BE2C (cell line): ENCODE measurements around the gene JUND.

Source experiments
- DNase-seq: peaks from one replicate; pipeline ENCODE4 v3.0.0-alpha.2; 2020
- H3K27me3 ChIP-seq: fragments of 250-450 bp; sonication (Bioruptor Pico); 2 replicates; pipeline ENCODE4 v1.5.1; 2020; ENCODE audit warnings: mild to moderate bottlenecking
- H3K36me3 ChIP-seq: fragments of 250-450 bp; sonication (Bioruptor Pico); 2 replicates; pipeline ENCODE4 v1.5.1; 2020; ENCODE audit warnings: mild to moderate bottlenecking
- H3K4me1 ChIP-seq: fragments of 250-450 bp; sonication (Bioruptor Pico); 2 replicates; pipeline ENCODE4 v1.5.1; 2020
- H3K4me3 ChIP-seq: 2 replicates; pipeline ENCODE4 v1.5.1; 2011; ENCODE audit warnings: low read depth, low read length
- H3K9me3 ChIP-seq: fragments of 250-450 bp; sonication (Bioruptor Pico); 2 replicates; pipeline ENCODE4 v1.5.1; 2020
- TF ChIP-seq, protein P1 (sequence below): IDR thresholded peaks from 2 replicates; pipeline ENCODE4 v1.5.1; 2012; ENCODE audit warnings: mild to moderate bottlenecking, low read depth, low read length

The JUND gene

GRCh38 chr19:18292810-18293641 is 11.6 kb upstream of the JUND start:
- no peaks in the 10 kb centered on the region for H3K27me3 ChIP-seq
- peak overlapping the region; percentile 74 for H3K4me3 ChIP-seq
- peak; percentile 79 for DNase-seq
- H3K36me3 ChIP-seq, result no peaks in the 10 kb centered on the region
- peaks cover 20% of the 10 kb centered on the region for H3K4me1 ChIP-seq
- no peaks in the 10 kb centered on the region for H3K9me3 ChIP-seq
- TF ChIP-seq, protein P1, sequence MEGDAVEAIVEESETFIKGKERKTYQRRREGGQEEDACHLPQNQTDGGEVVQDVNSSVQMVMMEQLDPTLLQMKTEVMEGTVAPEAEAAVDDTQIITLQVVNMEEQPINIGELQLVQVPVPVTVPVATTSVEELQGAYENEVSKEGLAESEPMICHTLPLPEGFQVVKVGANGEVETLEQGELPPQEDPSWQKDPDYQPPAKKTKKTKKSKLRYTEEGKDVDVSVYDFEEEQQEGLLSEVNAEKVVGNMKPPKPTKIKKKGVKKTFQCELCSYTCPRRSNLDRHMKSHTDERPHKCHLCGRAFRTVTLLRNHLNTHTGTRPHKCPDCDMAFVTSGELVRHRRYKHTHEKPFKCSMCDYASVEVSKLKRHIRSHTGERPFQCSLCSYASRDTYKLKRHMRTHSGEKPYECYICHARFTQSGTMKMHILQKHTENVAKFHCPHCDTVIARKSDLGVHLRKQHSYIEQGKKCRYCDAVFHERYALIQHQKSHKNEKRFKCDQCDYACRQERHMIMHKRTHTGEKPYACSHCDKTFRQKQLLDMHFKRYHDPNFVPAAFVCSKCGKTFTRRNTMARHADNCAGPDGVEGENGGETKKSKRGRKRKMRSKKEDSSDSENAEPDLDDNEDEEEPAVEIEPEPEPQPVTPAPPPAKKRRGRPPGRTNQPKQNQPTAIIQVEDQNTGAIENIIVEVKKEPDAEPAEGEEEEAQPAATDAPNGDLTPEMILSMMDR, result no peak

- H3K9me3 ChIP-seq, result no peaks in the 10 kb centered on the region
- H3K4me3 ChIP-seq, result peak overlapping the region; percentile 74
- no peak for DNase-seq
- H3K4me1 ChIP-seq, result peaks cover 20% of the 10 kb centered on the region
- no peaks in the 10 kb centered on the region for H3K27me3 ChIP-seq
- H3K36me3 ChIP-seq, result no peaks in the 10 kb centered on the region
- TF ChIP-seq, protein P1, result no peak
These were observed 11.0 kb upstream of the JUND start for GRCh38 chr19:18292462-18292809.

- Histone ChIP-seq H3K4me1 (peaks cover 20% of the 10 kb centered on the region), H3K4me3 (peak overlapping the region; percentile 74), H3K27me3 (no peaks in the 10 kb centered on the region), H3K36me3 (no peaks in the 10 kb centered on the region), H3K9me3 (no peaks in the 10 kb centered on the region)
- peak; percentile 71 for DNase-seq
- TF ChIP-seq, protein P1, result no peak
These were observed 10.4 kb upstream of the JUND start for GRCh38 chr19:18291590-18292461.

GRCh38 chr19:18291019-18291524 is 9.7 kb upstream of the JUND start:
- Histone ChIP-seq H3K36me3 (no peaks in the 10 kb centered on the region), H3K27me3 (no peaks in the 10 kb centered on the region), H3K4me3 (no peak overlapping the region), H3K4me1 (peaks cover 20% of the 10 kb centered on the region), H3K9me3 (no peaks in the 10 kb centered on the region)
- DNase-seq, result no peak
- TF ChIP-seq, protein P1, result no peak

- no peaks in the 10 kb centered on the region for H3K27me3 ChIP-seq
- TF ChIP-seq, protein P1, result no peak
- DNase-seq, result no peak
- no peak overlapping the region for H3K4me3 ChIP-seq
- H3K36me3 ChIP-seq, result no peaks in the 10 kb centered on the region
- H3K9me3 ChIP-seq, result no peaks in the 10 kb centered on the region
- peaks cover 20% of the 10 kb centered on the region for H3K4me1 ChIP-seq
These were observed 9.0 kb upstream of the JUND start for GRCh38 chr19:18290302-18291018.
